Measurements from ENCODE around the gene XXYLT1. TPM values are rescaled to one million over a fixed set of nuclear protein-coding genes. Genes with fewer than 3 reads are reported as not detected.

Gene XXYLT1
- total and polyA plus RNA-seq, 9 of the 15 experiments (the other 6 are each of a cell fraction or from before 2014, with no cell fraction given), result 1.9 to 18.9 (median 15.0) TPM

DNA sequence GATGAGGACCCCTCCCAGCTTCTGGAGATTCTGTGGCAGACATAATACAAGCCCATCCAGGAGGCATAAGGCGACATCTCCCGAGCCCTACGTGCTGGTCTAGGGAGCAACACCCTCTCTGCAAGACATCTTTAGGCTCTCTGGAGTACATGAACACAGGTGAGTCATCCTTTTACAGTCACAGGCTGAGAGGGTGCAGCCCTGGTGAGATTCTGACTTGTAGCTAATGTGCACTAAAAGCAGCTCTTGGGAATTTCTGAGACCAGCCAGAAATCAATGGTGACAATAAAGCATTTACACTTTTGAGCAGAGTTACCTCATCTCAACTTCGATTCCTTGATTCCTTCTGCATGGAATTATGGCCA lies 131.1 kb downstream of the XXYLT1 start:
- TF ChIP-seq RBM25 (IDR thresholded peaks at IDR 0.05; ENCODE audit: low read depth, low read length, severe bottlenecking) (no peak), FOSL1 (tag; conservative IDR thresholded peaks at IDR 0.05) (peak; percentile 74), ATF3 (IDR thresholded peaks at IDR 0.05) (peak; percentile 72), ATF3 (CRISPR knock-in tag; conservative IDR thresholded peaks at IDR 0.05) (no peak), JUND (IDR thresholded peaks at IDR 0.05; ENCODE audit: borderline replicate concordance, low read depth, low read length) (peak; percentile 75), JUND (tag; IDR thresholded peaks at IDR 0.05; ENCODE audit: borderline replicate concordance, low read depth, low read length) (no peak; the same call in 2 of the 3 replicates)
- H3K9me1 ChIP-seq (ENCODE audit: control insufficient read depth, insufficient read depth, low read length), result no peaks in the 10 kb centered on the region
- H3K79me2 ChIP-seq (ENCODE audit: control insufficient read depth, insufficient read depth, low read length), result no peaks in the 10 kb centered on the region
- no TSS peak for BruUV-seq (replicated peaks)
- FAIRE-seq (peak; percentile 60), DNase-seq (ENCODE audit: extremely low read depth in 1 of 4, low spot score in 3 of 4) (peak in 2 of 4 experiments; percentile 42 to 47), ATAC-seq (peak; percentile 25; the same call in 2 of the 3 replicates)
- peaks cover 13 to 32% of the 10 kb centered on the region in 2 experiments; a peak in 4 of 5 replicates for H3K4me1 ChIP-seq (replicated peaks in 1 of 2; ENCODE audit: control insufficient read depth in 2 of 2, insufficient read depth in 2 of 2, low read length in 2 of 2)
- peak overlapping the region; percentile 88; the same call in 2 of the 3 replicates for H3K27ac ChIP-seq (ENCODE audit: extremely low read depth, low read depth, low read length)
- intact Hi-C loops (cut with micrococcal nuclease), result no loop called here
- no peak overlapping the region for H2AFZ ChIP-seq (ENCODE audit: low read depth, low read length)
- H3K4me2 ChIP-seq (ENCODE audit: insufficient read depth, low read length), result no peak overlapping the region
- peaks cover 9% of the 10 kb centered on the region; the same call in 1 of the 3 replicates for H3K36me3 ChIP-seq (ENCODE audit: control insufficient read depth, insufficient read depth, low read length)
- in situ Hi-C loops (cut with MboI), result no loop called here
- peaks cover 13% of the 10 kb centered on the region for H3K9me3 ChIP-seq (replicated peaks; ENCODE audit: control insufficient read depth, insufficient read depth, low read depth, low read length)
- H3K4me3 ChIP-seq, result no peak overlapping the region
- CTCF ChIA-PET (ENCODE audit: low intra/inter-chr PET ratio), result no interaction called here
- no peaks in the 10 kb centered on the region for H3K27me3 ChIP-seq (ENCODE audit: control insufficient read depth in 2 of 2, insufficient read depth in 2 of 2, low read length in 2 of 2)
- 98% methylated on average over 4 of the region's 4 CpGs for WGBS (ENCODE audit: insufficient coverage, low coverage, missing lambda C conversion rate)
- POLR2A ChIA-PET, result interaction anchor here (1.0 to 1.7 kb wide), 2 partner anchors 9 to 20 kb away, joined by 5 to 6 read pairs; no protein-coding TSS in a partner anchor
- H4K20me1 ChIP-seq (replicated peaks; ENCODE audit: control insufficient read depth, insufficient read depth, low read length), result no peaks in the 10 kb centered on the region
- H3K9ac ChIP-seq (ENCODE audit: insufficient read depth in 1 of 2, low read depth in 2 of 2, low read length in 2 of 2), result no peak overlapping the region

All from K562 (cell line).